A549 (cell line): ENCODE measurements around the gene MYBPHL. TPM values are rescaled to one million over a fixed set of nuclear protein-coding genes. Genes with fewer than 3 reads are reported as not detected.

Source experiments
- ATAC-seq, 2 experiments: fragments of 200-7000 bp in 1 of 2; fragments of >200 bp in 1 of 2; cut with Nextera tagmentation in 1 of 2; cut with Tn5 transposase in 1 of 2; 3 replicates each; pipeline versions ENCODE4 v1.8.0 to v1.9.1; 2018 to 2020; ENCODE audit warnings: mild to moderate bottlenecking in 1 of 2, moderate library complexity in 1 of 2
- CTCF ChIA-PET: fragments of 300-600 bp; sonication (Branson Sonifier 250); formaldehyde crosslinking; extraction: SDS; loops from one replicate; lab custom pipeline; 2021; ENCODE audit warnings: antibody characterized with exemption, inconsistent platforms; lab: Yijun Ruan, JAX
- POLR2A ChIA-PET: fragments of 350-600 bp; formaldehyde crosslinking; extraction: SDS; loops from one replicate; lab custom pipeline; 2021; ENCODE audit warnings: antibody characterized with exemption, inconsistent platforms; lab: Yijun Ruan, JAX
- DNase-seq, 2 experiments: peaks; one replicate each; pipeline versions ENCODE4 v3.0.0 to v3.0.0-alpha.2; 2011 to 2016; ENCODE audit warnings: low read depth in 1 of 2, low spot score in 1 of 2
- FAIRE-seq: peaks from 2 replicates; lab custom pipeline; 2011; peaks lifted over from hg19 to GRCh38; lab: Jason Lieb, UNC
- H3K27ac ChIP-seq, 2 experiments: fragments of >200 bp; sonication (Bioruptor Twin); formaldehyde crosslinking; 3 replicates each; pipeline ENCODE4 v1.5.1; 2016 to 2017
- H3K4me1 ChIP-seq: fragments of >200 bp; sonication (Bioruptor Twin); formaldehyde crosslinking; 3 replicates; pipeline ENCODE4 v1.6.1; 2016
- H3K4me2 ChIP-seq: fragments of >200 bp; sonication (Bioruptor Twin); formaldehyde crosslinking; 3 replicates; pipeline ENCODE4 v1.6.1; 2016
- H3K4me3 ChIP-seq: fragments of >200 bp; sonication (Bioruptor Twin); formaldehyde crosslinking; 3 replicates; pipeline ENCODE4 v1.5.1; 2016
- H3K9me3 ChIP-seq: fragments of >200 bp; sonication (Bioruptor Twin); formaldehyde crosslinking; 3 replicates; pipeline ENCODE4 v1.6.1; 2016
- ATOH8 ChIP-seq: fragments of 250-450 bp; sonication (Bioruptor Pico); IDR thresholded peaks from 2 replicates; pipeline ENCODE4 v1.5.0; 2020; ENCODE audit warnings: low read depth, mild to moderate bottlenecking, moderate library complexity
- BCL3 ChIP-seq: fragments of >200 bp; sonication (Bioruptor Twin); formaldehyde crosslinking; IDR thresholded peaks from 3 replicates; pipeline ENCODE4 v1.6.1; 2016
- BHLHE40 ChIP-seq: IDR thresholded peaks from 2 replicates; pipeline ENCODE4 v1.6.1; 2012; ENCODE audit warnings: low read depth, low read length, inconsistent platforms
- CTCF ChIP-seq: fragments of >200 bp; sonication (Bioruptor Twin); formaldehyde crosslinking; IDR thresholded peaks from 3 replicates; pipeline ENCODE4 v1.5.1; 2016
- EHF ChIP-seq: fragments of 250-450 bp; sonication (Bioruptor Pico); IDR thresholded peaks from 2 replicates; pipeline ENCODE4 v1.5.0; 2020; ENCODE audit warnings: mild to moderate bottlenecking
- EP300 ChIP-seq, 2 experiments: fragments of >200 bp; sonication (Bioruptor Twin); formaldehyde crosslinking; IDR thresholded peaks; 2 replicates in 1 of 2; 3 replicates in 1 of 2; pipeline ENCODE4 v1.6.1; 2016 to 2017
- ESRRA ChIP-seq: fragments of 150-350 bp; IDR thresholded peaks from 2 replicates; pipeline ENCODE4 v1.6.1; 2014; ENCODE audit warnings: mild to moderate bottlenecking, low read length, borderline replicate concordance
- FOSB ChIP-seq: fragments of 250-450 bp; sonication (Bioruptor Pico); IDR thresholded peaks from 2 replicates; pipeline ENCODE4 v1.5.0; 2020; ENCODE audit warnings: mild to moderate bottlenecking, moderate library complexity
- FOXS1 ChIP-seq: fragments of 250-450 bp; sonication (Bioruptor Pico); IDR thresholded peaks from 2 replicates; pipeline ENCODE4 v1.5.0; 2020; ENCODE audit warnings: mild to moderate bottlenecking, moderate library complexity
- GATA3 ChIP-seq: IDR thresholded peaks from 2 replicates; pipeline ENCODE4 v1.6.1; 2012; ENCODE audit warnings: borderline replicate concordance
- HES2 ChIP-seq: fragments of >200 bp; sonication (Bioruptor Twin); formaldehyde crosslinking; IDR thresholded peaks from 2 replicates; pipeline ENCODE4 v1.6.1; 2016
- KDM1A ChIP-seq: fragments of 200-600 bp; sonication (generic); IDR thresholded peaks from 2 replicates; pipeline ENCODE4 v1.6.1; 2016; ENCODE audit warnings: low read depth, mild to moderate bottlenecking
- MAFK ChIP-seq: fragments of 450-650 bp; IDR thresholded peaks from 2 replicates; pipeline ENCODE4 v1.6.1; 2014; ENCODE audit not compliant: partially characterized antibody
- MYC ChIP-seq: IDR thresholded peaks from 2 replicates; pipeline ENCODE4 v1.6.1; 2012; ENCODE audit warnings: mild to moderate bottlenecking, inconsistent platforms, low read length, improper control_type of control experiment, borderline replicate concordance
- RAD21 ChIP-seq, 2 experiments: fragments of >200 bp in 1 of 2; sonication (Bioruptor Twin) in 1 of 2; formaldehyde crosslinking in 1 of 2; IDR thresholded peaks in 1 of 2; conservative IDR thresholded peaks in 1 of 2; 2 replicates in 1 of 2; 3 replicates in 1 of 2; pipeline ENCODE4 v1.6.1; 2012 to 2018; ENCODE audit warnings: inconsistent platforms in 1 of 2
- RARB ChIP-seq: fragments of 250-450 bp; sonication (Bioruptor Pico); IDR thresholded peaks from 2 replicates; pipeline ENCODE4 v1.8.0; 2021; ENCODE audit warnings: mild to moderate bottlenecking, moderate library complexity
- RNF2 ChIP-seq: fragments of 200-600 bp; sonication (generic); IDR thresholded peaks from 2 replicates; pipeline ENCODE4 v1.6.1; 2016; ENCODE audit warnings: low read depth, mild to moderate bottlenecking, antibody characterized with exemption, moderate library complexity, borderline replicate concordance
- SMC3 ChIP-seq: fragments of >200 bp; sonication (Bioruptor Twin); formaldehyde crosslinking; IDR thresholded peaks from 3 replicates; pipeline ENCODE4 v1.6.1; 2018; ENCODE audit warnings: inconsistent platforms
- ZC3H11A ChIP-seq: fragments of 450-650 bp; IDR thresholded peaks from 2 replicates; pipeline ENCODE4 v1.6.1; 2014; ENCODE audit warnings: antibody characterized with exemption, mild to moderate bottlenecking
- ZFP36 ChIP-seq: fragments of 450-650 bp; IDR thresholded peaks from 2 replicates; pipeline ENCODE4 v1.6.1; 2014; ENCODE audit warnings: borderline replicate concordance; ENCODE audit not compliant: partially characterized antibody
- ZSCAN20 ChIP-seq: fragments of 250-450 bp; sonication (Bioruptor Pico); IDR thresholded peaks from 2 replicates; pipeline ENCODE4 v1.8.0; 2022; ENCODE audit warnings: mild to moderate bottlenecking, moderate library complexity
- WGBS: methylation state at CpG from one replicate; pipeline ENCODE4 v1.1.6; 2017; ENCODE audit errors: missing lambda C conversion rate; 5-methylcytosine and 5-hydroxymethylcytosine counted together
- polyA plus RNA-seq, 4 experiments: library from polyadenylated mRNA; depleted of rRNA in 3 of 4; stranded (reverse); fragments of >200 nt; fragmentation: RNase III in 1 of 4; extraction: RNeasy Plus Mini Kit Qiagen cat#74134 plus additional on column Dnase treatment in 1 of 4; gene quantifications; 2 replicates in 3 of 4; 3 replicates in 1 of 4; pipeline ENCODE4 v1.2.3, GENCODE V29; 2011 to 2017

The MYBPHL gene
- polyA plus RNA-seq, 2 of the 4 experiments (the other 2 are of a cell fraction) = not detected

- CTCF ChIA-PET = interaction anchor here (1.2 to 4.0 kb wide), 3 partner anchors 15 to 271 kb away, joined by 4 to 31 read pairs (median 12); no protein-coding TSS in a partner anchor
- no peaks in the 10 kb centered on the region for H3K9me3 ChIP-seq
- no peaks in the 10 kb centered on the region; the same call in 2 of the 3 replicates for H3K4me1 ChIP-seq
- no peak overlapping the region for H3K4me3 ChIP-seq
- DNase-seq = no peak
- POLR2A ChIA-PET = no interaction called here
- no peak for ATAC-seq
- FAIRE-seq = no peak
- no peak overlapping the region for H3K27ac ChIP-seq
- no peak overlapping the region for H3K4me2 ChIP-seq
- TF ChIP-seq KDM1A (no peak), ATOH8 (CRISPR knock-in tag) (no peak)
- WGBS = 78% methylated on average over 5 of the region's 6 CpGs
Observed at GRCh38 chr1:109261578-109261977, 45.2 kb downstream of the MYBPHL start.

GRCh38 chr1:109261006-109261405, 45.8 kb downstream of the MYBPHL start:
- no peaks in the 10 kb centered on the region; the same call in 2 of the 3 replicates for H3K4me1 ChIP-seq
- WGBS = 93% methylated on average over 13 of the region's 16 CpGs
- ATAC-seq (no peak), DNase-seq (no peak), FAIRE-seq (no peak)
- ChIA-PET CTCF (interaction anchor here (1.2 to 4.0 kb wide), 2 partner anchors 16 to 138 kb away, joined by 4 to 31 read pairs; no protein-coding TSS in a partner anchor), POLR2A (no interaction called here)
- H3K4me3 ChIP-seq = no peak overlapping the region
- H3K4me2 ChIP-seq = no peak overlapping the region
- no peak overlapping the region for H3K27ac ChIP-seq
- TF ChIP-seq GATA3 = no peak
- no peak for TF ChIP-seq RARB (CRISPR knock-in tag)
- TF ChIP-seq MYC = no peak
- TF ChIP-seq FOSB (CRISPR knock-in tag) = no peak
- no peak for TF ChIP-seq EP300 (IDR thresholded peaks at IDR 0.05)
- no peak for TF ChIP-seq BHLHE40
- TF ChIP-seq HES2 = no peak
- TF ChIP-seq KDM1A = no peak
- TF ChIP-seq FOXS1 (CRISPR knock-in tag) = no peak
- no peak for TF ChIP-seq ESRRA
- TF ChIP-seq EHF (CRISPR knock-in tag) = no peak
- no peak for TF ChIP-seq ZC3H11A
- no peak for TF ChIP-seq ZFP36
- no peak for TF ChIP-seq BCL3
- no peak for TF ChIP-seq RAD21 (conservative IDR thresholded peaks at IDR 0.05 in 1 of 2, IDR thresholded peaks at IDR 0.05 in 1 of 2)
- no peak for TF ChIP-seq MAFK
- no peak for TF ChIP-seq ZSCAN20 (CRISPR knock-in tag)
- TF ChIP-seq SMC3 = no peak
- TF ChIP-seq CTCF = no peak
- TF ChIP-seq RNF2 = no peak
- TF ChIP-seq, all 56 proteins: peak for 0
- no peaks in the 10 kb centered on the region for H3K9me3 ChIP-seq
